Left renal cortex interstitium (tissue), 4 donors: ENCODE measurements around the gene TMCC3. TPM values are rescaled to one million over a fixed set of nuclear protein-coding genes. Genes with fewer than 3 reads are reported as not detected.
"Not testable (repeated sequence)": the region's sequence is repeated elsewhere in the genome, so short reads cannot be mapped to it uniquely, and the experiment has no call there.

Experiments used
- DNase-seq, 4 donors: peaks; one replicate each; pipeline ENCODE4 v3.0.0-alpha.2; 2013; ENCODE audit warnings: low read depth in 4 of 4, low spot score in 2 of 4, missing footprints in 1 of 4
- polyA plus RNA-seq, 4 donors: library from polyadenylated mRNA; unstranded; fragments of 120-200 nt; gene quantifications; one replicate each; pipeline ENCODE4 v1.2.1, GENCODE V29; 2013; ENCODE audit not compliant: insufficient read length in 4 of 4

The TMCC3 gene
- polyA plus RNA-seq, result 10 to 100 TPM; 39.5 to 42.8 (median 40.6) TPM

- DNase-seq, result no peak
These were observed at the start of gene TMCC3 for GRCh38 chr12:94650143-94651056. TSS of gene TMCC3 (minus strand) at chr12:94650557. CDS start at chr12:94650430, 127 bp downstream.

- DNase-seq, result no peak
These were observed 49.4 kb upstream of the TMCC3 start for GRCh38 chr12:94699801-94700200.

GRCh38 chr12:94698578-94698977 lies 48.2 kb upstream of the TMCC3 start:
- DNase-seq, result no peak

GRCh38 chr12:94697631-94698030 lies 47.3 kb upstream of the TMCC3 start:
- DNase-seq, result no peak

- no peak for DNase-seq
These were observed 44.4 kb upstream of the TMCC3 start for GRCh38 chr12:94694732-94695131.

- not testable (repeated sequence) for DNase-seq
These were observed 42.5 kb upstream of the TMCC3 start for GRCh38 chr12:94692826-94693225.

GRCh38 chr12:94690198-94690771 lies 39.9 kb upstream of the TMCC3 start:
- DNase-seq, result no peak

- no peak for DNase-seq
These were observed 39.3 kb upstream of the TMCC3 start for GRCh38 chr12:94689646-94690036.

GRCh38 chr12:94689002-94689645 lies 38.8 kb upstream of the TMCC3 start:
- no peak for DNase-seq

- DNase-seq, result no peak
These were observed 37.5 kb upstream of the TMCC3 start for GRCh38 chr12:94687891-94688290.

GRCh38 chr12:94686834-94687628 lies 36.7 kb upstream of the TMCC3 start:
- no peak for DNase-seq

- DNase-seq, result no peak
These were observed 34.2 kb upstream of the TMCC3 start for GRCh38 chr12:94684416-94685142.

- no peak for DNase-seq
These were observed 29.3 kb upstream of the TMCC3 start for GRCh38 chr12:94679554-94680195.

- DNase-seq, result no peak
These were observed 28.5 kb upstream of the TMCC3 start for GRCh38 chr12:94678849-94679248.

GRCh38 chr12:94678379-94678778 lies 28.0 kb upstream of the TMCC3 start:
- DNase-seq, result no peak

GRCh38 chr12:94677778-94678177 lies 27.4 kb upstream of the TMCC3 start:
- no peak for DNase-seq

- no peak for DNase-seq
These were observed 26.6 kb upstream of the TMCC3 start for GRCh38 chr12:94676922-94677321.

GRCh38 chr12:94676031-94676641 lies 25.8 kb upstream of the TMCC3 start:
- DNase-seq, result no peak

GRCh38 chr12:94674835-94675234 lies 24.5 kb upstream of the TMCC3 start:
- DNase-seq, result no peak
